WTC11 (cell line): ENCODE data around the gene SLIT3.

Experiments used
- CTCF ChIP-seq: fragments of 200-600 bp; IDR thresholded peaks from 2 replicates; pipeline ENCODE4 v1.8.0; 2022; ENCODE audit warnings: antibody characterized with exemption
- MLX ChIP-seq: sonication (generic); formaldehyde crosslinking; IDR thresholded peaks from 2 replicates; pipeline ENCODE4 v1.8.1; 2023; ENCODE audit warnings: mild to moderate bottlenecking, missing genetic modification reagents, moderate library complexity
- USF2 ChIP-seq: sonication (generic); formaldehyde crosslinking; IDR thresholded peaks from 2 replicates; pipeline ENCODE4 v1.8.1; 2023; ENCODE audit warnings: mild to moderate bottlenecking, missing genetic modification reagents, moderate library complexity

- no peak for TF ChIP-seq CTCF
- no peak for TF ChIP-seq MLX
- no peak for TF ChIP-seq USF2
Observed at GRCh38 chr5:168686837-168687236, 614.1 kb downstream of the SLIT3 start.
